H1 (cell line): ENCODE measurements around the gene HLA-C. TPM values are rescaled to one million over a fixed set of nuclear protein-coding genes. Genes with fewer than 3 reads are reported as not detected.

Experiments used
- CTBP2 ChIP-seq: IDR thresholded peaks from 2 replicates; pipeline ENCODE4 v1.7.0; 2011; ENCODE audit warnings: borderline replicate concordance, mild to moderate bottlenecking, moderate library complexity, mixed read lengths, low read length; ENCODE audit not compliant: insufficient read depth, insufficient read length
- GABPA ChIP-seq: IDR thresholded peaks from 2 replicates; pipeline ENCODE4 v1.6.1; 2011; ENCODE audit warnings: mild to moderate bottlenecking, low read length, moderate library complexity, borderline replicate concordance; ENCODE audit not compliant: insufficient read depth
- HDAC6 ChIP-seq: IDR thresholded peaks from one replicate; pipeline ENCODE4 v1.7.1; 2012; ENCODE audit warnings: low read depth, mild to moderate bottlenecking, inconsistent platforms, low read length, moderate library complexity
- SIN3A ChIP-seq, 2 experiments: IDR thresholded peaks in 1 of 2; conservative IDR thresholded peaks in 1 of 2; 2 replicates each; pipeline ENCODE4 v1.6.1; 2011 to 2012; ENCODE audit warnings: low read length in 2 of 2, improper control_type of control experiment in 1 of 2, low read depth in 1 of 2, mild to moderate bottlenecking in 1 of 2
- SP2 ChIP-seq: IDR thresholded peaks from 2 replicates; pipeline ENCODE4 v1.6.1; 2012; ENCODE audit warnings: mild to moderate bottlenecking, low read length, inconsistent platforms
- ZNF274 ChIP-seq: IDR thresholded peaks from 2 replicates; pipeline ENCODE4 v1.7.0; 2012; ENCODE audit warnings: low read length, borderline replicate concordance; ENCODE audit errors: extremely low read depth
- polyA plus RNA-seq, 7 experiments: library from polyadenylated mRNA; depleted of rRNA in 3 of 7; stranded (reverse) in 5 of 7; unstranded in 2 of 7; fragments of >200 nt in 5 of 7; fragments of 200-250 nt in 2 of 7; gene quantifications; 1 replicate in 5 of 7; 2 replicates in 1 of 7; 4 replicates in 1 of 7; pipeline versions ENCODE4 v1.2.1 to v1.2.3, GENCODE V29; 2011 to 2013; ENCODE audit warnings: missing spikeins in 2 of 7, mixed read lengths in 2 of 7
- total RNA-seq: library from RNA; stranded (reverse); fragmentation: NEBNext Ultra II Directional; extraction: Animal tissue kit (Norgen Biotek cat#: 25700); gene quantifications from 2 replicates; pipeline ENCODE4 v1.2.1, GENCODE V29; 2021
- TF ChIP-seq, protein P1 (sequence below): IDR thresholded peaks from 2 replicates; pipeline ENCODE4 v1.6.1; 2012; ENCODE audit warnings: inconsistent platforms

Gene HLA-C
- total and polyA plus RNA-seq, 2 of the 8 experiments (the other 6 are each of a cell fraction or from before 2014, with no cell fraction given): 245 to 360 TPM

GRCh38 chr6:31294056-31294455, 22.2 kb upstream of the HLA-C start (continued):
- TF ChIP-seq, protein P1, sequence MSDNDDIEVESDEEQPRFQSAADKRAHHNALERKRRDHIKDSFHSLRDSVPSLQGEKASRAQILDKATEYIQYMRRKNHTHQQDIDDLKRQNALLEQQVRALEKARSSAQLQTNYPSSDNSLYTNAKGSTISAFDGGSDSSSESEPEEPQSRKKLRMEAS: no peak
- no peak for TF ChIP-seq ZNF274
- no peak for TF ChIP-seq HDAC6
- TF ChIP-seq CTBP2: no peak
- no peak for TF ChIP-seq SIN3A (conservative IDR thresholded peaks at IDR 0.05 in 1 of 2, IDR thresholded peaks at IDR 0.05 in 1 of 2; ENCODE audit: low read depth in 1 of 2, low read length in 2 of 2)
- TF ChIP-seq GABPA: no peak
- no peak for TF ChIP-seq SP2
